ENCODE measurements around the gene HDAC11. TPM values are rescaled to one million over a fixed set of nuclear protein-coding genes. Genes with fewer than 3 reads are reported as not detected.
"Not testable (repeated sequence)": the region's sequence is repeated elsewhere in the genome, so short reads cannot be mapped to it uniquely, and the experiment has no call there.

HDAC11 gene, protein sequence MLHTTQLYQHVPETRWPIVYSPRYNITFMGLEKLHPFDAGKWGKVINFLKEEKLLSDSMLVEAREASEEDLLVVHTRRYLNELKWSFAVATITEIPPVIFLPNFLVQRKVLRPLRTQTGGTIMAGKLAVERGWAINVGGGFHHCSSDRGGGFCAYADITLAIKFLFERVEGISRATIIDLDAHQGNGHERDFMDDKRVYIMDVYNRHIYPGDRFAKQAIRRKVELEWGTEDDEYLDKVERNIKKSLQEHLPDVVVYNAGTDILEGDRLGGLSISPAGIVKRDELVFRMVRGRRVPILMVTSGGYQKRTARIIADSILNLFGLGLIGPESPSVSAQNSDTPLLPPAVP
- 10 to 100 TPM; 12.3 to 17.3 TPM for total RNA-seq
- 10 to 100 TPM; 14.2 to 15.8 TPM for polyA plus RNA-seq
- long read RNA-seq, donor 1, transcript HDAC11-201 (10 exons, 2,960 nt) = major isoform, 6 of 7 reads
- long read RNA-seq, donor 1, partial matches to known transcripts = 0 of 7 reads
- long read RNA-seq, donor 1, other reads (novel, unspliced or antisense) = 0 of 7 reads
- long read RNA-seq, donor 2, partial matches to known transcripts = 5 of 5 reads
- long read RNA-seq, donor 2, other reads (novel, unspliced or antisense) = 0 of 5 reads
- long read RNA-seq, donor 3, partial matches to known transcripts = 0 of 2 reads
- long read RNA-seq, donor 3, other reads (novel, unspliced or antisense) = 0 of 2 reads
- long read RNA-seq, donor 4, partial matches to known transcripts = 0 of 1 reads
- long read RNA-seq, donor 4, other reads (novel, unspliced or antisense) = 0 of 1 reads
- long read RNA-seq, donor 5, transcript HDAC11-201 (10 exons, 2,960 nt) = major isoform, 5 of 8 reads
- long read RNA-seq, donor 5, partial matches to known transcripts = 0 of 8 reads
- long read RNA-seq, donor 5, other reads (novel, unspliced or antisense) = 0 of 8 reads

DNA sequence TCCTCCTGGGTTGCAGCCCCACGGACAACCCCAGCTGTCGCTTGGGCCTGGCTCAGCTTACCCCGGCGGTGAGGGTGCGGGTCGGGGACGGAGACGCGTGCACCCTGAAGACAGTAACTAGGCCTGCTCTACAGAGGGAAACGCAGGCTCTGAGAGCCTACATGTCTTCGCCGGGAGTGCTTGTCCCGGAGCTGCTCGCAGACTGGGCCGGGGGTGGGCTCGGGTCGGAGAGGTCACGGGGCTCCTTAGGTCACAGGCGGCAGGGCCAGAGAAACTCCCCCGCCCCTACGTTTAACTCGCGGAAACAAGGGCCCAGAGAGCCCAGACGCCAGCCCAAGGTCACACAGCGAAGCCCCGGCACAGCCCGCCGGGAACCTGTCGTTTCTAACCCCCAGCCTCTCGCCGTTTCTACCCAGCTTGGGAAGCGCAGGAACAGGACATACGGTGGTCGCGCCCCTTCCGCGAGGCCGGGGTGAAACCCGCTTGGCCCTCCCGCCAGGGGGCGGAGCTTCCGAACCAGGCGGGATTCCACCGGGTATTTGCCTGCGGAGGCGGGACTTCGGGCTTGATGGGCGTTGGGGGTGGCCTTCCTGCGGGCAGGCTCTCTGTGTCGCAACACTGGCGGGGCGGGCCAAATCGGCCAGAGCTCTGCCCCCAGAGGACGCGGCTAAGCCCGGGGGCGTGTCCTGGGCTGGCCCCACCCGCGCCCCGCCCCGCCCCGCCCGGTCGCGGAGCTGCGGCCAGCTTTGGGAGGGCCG, at the start of gene HDAC11:
Gene HDAC11 (plus strand): TSS at position 725 of the 758 bp plus-strand sequence. CDS start 42 bp downstream, outside the sequence.
- DNase-seq (peak; percentile 99), ATAC-seq (ENCODE audit: insufficient read depth, low FRiP score) (peak; percentile 98)
- no peaks in the 10 kb centered on the region for H3K27me3 ChIP-seq (ENCODE audit: control insufficient read depth in 3 of 3, insufficient read depth in 3 of 3, low read length in 2 of 3)
- peak within 1 kb of the TSS; percentile 62 for H3K4me3 ChIP-seq
- 0 to 1% methylated on average over 54 to 67 of the region's 67 CpGs for WGBS, 2 donors
- H3K36me3 ChIP-seq (ENCODE audit: control insufficient read depth in 4 of 4, insufficient read depth in 4 of 4, low read length in 4 of 4) = no peaks in the 10 kb centered on the region
- peak within 1 kb of the TSS; percentile 85 to 94 for H3K27ac ChIP-seq (ENCODE audit: low read depth in 1 of 2, low read length in 1 of 2)
- no peaks in the 10 kb centered on the region for H3K9me3 ChIP-seq (ENCODE audit: control insufficient read depth in 4 of 4, insufficient read depth in 3 of 4, low read length in 3 of 4)
- TF ChIP-seq, protein P1, sequence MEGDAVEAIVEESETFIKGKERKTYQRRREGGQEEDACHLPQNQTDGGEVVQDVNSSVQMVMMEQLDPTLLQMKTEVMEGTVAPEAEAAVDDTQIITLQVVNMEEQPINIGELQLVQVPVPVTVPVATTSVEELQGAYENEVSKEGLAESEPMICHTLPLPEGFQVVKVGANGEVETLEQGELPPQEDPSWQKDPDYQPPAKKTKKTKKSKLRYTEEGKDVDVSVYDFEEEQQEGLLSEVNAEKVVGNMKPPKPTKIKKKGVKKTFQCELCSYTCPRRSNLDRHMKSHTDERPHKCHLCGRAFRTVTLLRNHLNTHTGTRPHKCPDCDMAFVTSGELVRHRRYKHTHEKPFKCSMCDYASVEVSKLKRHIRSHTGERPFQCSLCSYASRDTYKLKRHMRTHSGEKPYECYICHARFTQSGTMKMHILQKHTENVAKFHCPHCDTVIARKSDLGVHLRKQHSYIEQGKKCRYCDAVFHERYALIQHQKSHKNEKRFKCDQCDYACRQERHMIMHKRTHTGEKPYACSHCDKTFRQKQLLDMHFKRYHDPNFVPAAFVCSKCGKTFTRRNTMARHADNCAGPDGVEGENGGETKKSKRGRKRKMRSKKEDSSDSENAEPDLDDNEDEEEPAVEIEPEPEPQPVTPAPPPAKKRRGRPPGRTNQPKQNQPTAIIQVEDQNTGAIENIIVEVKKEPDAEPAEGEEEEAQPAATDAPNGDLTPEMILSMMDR (IDR thresholded peaks at IDR 0.05; ENCODE audit: control extremely low read depth, extremely low read depth) = no peak
- H3K9ac ChIP-seq (ENCODE audit: insufficient read depth in 1 of 2, low read length in 2 of 2) = peak within 1 kb of the TSS; percentile 69 to 77
- H3K4me1 ChIP-seq (ENCODE audit: control insufficient read depth in 5 of 5, insufficient read depth in 5 of 5, low read length in 5 of 5) = peaks cover 0 to 16% (median 7%) of the 10 kb centered on the region in 5 donors

DNA sequence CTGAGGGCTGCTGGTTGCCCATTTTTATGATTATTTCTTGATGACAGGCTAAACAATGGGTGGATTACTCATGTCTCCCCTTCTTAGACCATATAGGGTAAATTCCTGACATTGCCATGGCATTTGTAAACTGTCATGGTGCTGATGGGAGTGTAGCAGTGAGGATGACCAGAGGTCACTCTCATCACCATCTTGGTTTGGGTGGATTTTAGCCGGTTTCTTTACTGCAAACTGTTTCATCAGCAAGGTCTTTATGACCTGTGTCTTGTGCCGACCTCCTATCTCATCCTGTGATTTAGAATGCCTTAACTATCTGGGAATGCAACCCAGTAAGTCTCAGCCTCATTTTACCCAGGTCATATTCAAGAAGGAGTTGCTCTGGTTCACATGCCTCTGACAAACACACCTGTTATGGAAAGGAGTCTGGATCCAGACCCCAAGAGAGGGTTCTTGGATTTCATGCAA, 49.7 kb upstream of the HDAC11 start:
- not testable (repeated sequence) for DNase-seq; H3K27ac ChIP-seq (ENCODE audit: low read depth in 1 of 2, low read length in 1 of 2); H3K27me3 ChIP-seq (ENCODE audit: control insufficient read depth in 3 of 3, insufficient read depth in 3 of 3, low read length in 2 of 3); H3K4me3 ChIP-seq; H3K9ac ChIP-seq (ENCODE audit: insufficient read depth in 1 of 2, low read length in 2 of 2); H3K9me3 ChIP-seq (ENCODE audit: control insufficient read depth in 4 of 4, insufficient read depth in 3 of 4, low read length in 3 of 4); ATAC-seq (ENCODE audit: insufficient read depth, low FRiP score); H3K4me1 ChIP-seq (ENCODE audit: control insufficient read depth in 5 of 5, insufficient read depth in 5 of 5, low read length in 5 of 5); H3K36me3 ChIP-seq (ENCODE audit: control insufficient read depth in 4 of 4, insufficient read depth in 4 of 4, low read length in 4 of 4)
- WGBS, 2 donors = 82 to 93% methylated on average over 2 of the region's 2 CpGs

DNA sequence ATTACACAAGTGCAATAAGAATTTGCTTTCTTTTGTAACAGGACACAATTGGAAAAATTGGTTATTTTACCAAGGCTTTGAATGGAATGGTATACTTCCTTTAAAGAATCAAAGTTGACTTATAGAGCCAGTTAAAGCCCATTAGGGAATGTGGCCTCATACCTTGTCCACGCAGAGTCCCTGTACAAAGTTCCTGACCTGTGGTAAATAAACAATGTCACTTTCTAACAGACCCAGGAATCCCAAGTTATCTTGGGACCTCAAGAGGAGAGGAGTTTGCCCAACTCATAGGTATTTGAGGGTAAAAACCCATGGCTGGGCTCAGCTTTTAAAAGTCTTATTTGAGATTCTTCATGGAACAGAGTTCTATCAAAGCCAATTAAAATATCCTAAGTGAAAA, 48.0 kb upstream of the HDAC11 start:
- Histone ChIP-seq H3K27me3 (ENCODE audit: control insufficient read depth in 3 of 3, insufficient read depth in 3 of 3, low read length in 2 of 3) (no peaks in the 10 kb centered on the region), H3K36me3 (ENCODE audit: control insufficient read depth in 4 of 4, insufficient read depth in 4 of 4, low read length in 4 of 4) (no peaks in the 10 kb centered on the region), H3K27ac (ENCODE audit: low read depth in 1 of 2, low read length in 1 of 2) (no peak overlapping the region), H3K9me3 (ENCODE audit: control insufficient read depth in 4 of 4, insufficient read depth in 3 of 4, low read length in 3 of 4) (no peaks in the 10 kb centered on the region), H3K9ac (ENCODE audit: insufficient read depth in 1 of 2, low read length in 2 of 2) (no peak overlapping the region), H3K4me3 (no peak overlapping the region), H3K4me1 (ENCODE audit: control insufficient read depth in 5 of 5, insufficient read depth in 5 of 5, low read length in 5 of 5) (no peaks in the 10 kb centered on the region)
- TF ChIP-seq, protein P1 (IDR thresholded peaks at IDR 0.05; ENCODE audit: control extremely low read depth, extremely low read depth) = no peak
- 86 to 89% methylated on average over 1 of the region's 1 CpG for WGBS, 2 donors
- no peak for DNase-seq
- ATAC-seq (ENCODE audit: insufficient read depth, low FRiP score) = no peak

All from lung (tissue), 16 donors.